Stimulated activated naive CD8-positive, alpha-beta T cell treated with anti-CD3 and anti-CD28 coated beads, Interleukin-15, amount 100 ng/mL, for 72 hours (primary cell): Measurements from ENCODE around the gene PDE4D.
"Not testable (repeated sequence)": the region's sequence is repeated elsewhere in the genome, so short reads cannot be mapped to it uniquely, and the experiment has no call there.

Source experiments
- ATAC-seq: fragments of 150-1000 bp; cut with Tn5 transposase; 2 replicates; pipeline ENCODE4 v1.10.0; 2021; ENCODE audit warnings: mild to moderate bottlenecking, moderate library complexity
- DNase-seq, 2 donors: peaks; one replicate each; pipeline ENCODE4 v3.0.0; 2021 to 2022
- H3K27ac Mint-ChIP-seq, 2 donors: one replicate each; pipeline ENCODE4 v1.8.0; 2022; ENCODE audit warnings: mild to moderate bottlenecking in 2 of 2, mixed read lengths in 2 of 2, moderate library complexity in 2 of 2
- H3K27me3 Mint-ChIP-seq: one replicate; pipeline ENCODE4 v1.8.0; 2022; ENCODE audit warnings: mixed read lengths
- H3K4me1 Mint-ChIP-seq: one replicate; pipeline ENCODE4 v1.8.0; 2022; ENCODE audit warnings: mild to moderate bottlenecking, mixed read lengths
- H3K4me3 Mint-ChIP-seq, 2 donors: one replicate each; pipeline ENCODE4 v1.8.0; 2022; ENCODE audit warnings: mild to moderate bottlenecking in 2 of 2, mixed read lengths in 2 of 2, moderate library complexity in 1 of 2
- H3K9me3 Mint-ChIP-seq, 2 donors: one replicate each; pipeline ENCODE4 v1.8.0; 2022; ENCODE audit warnings: mixed read lengths in 2 of 2

PDE4D gene

GRCh38 chr5:59698207-59699178, 195.0 kb downstream of the PDE4D start:
- ATAC-seq (no peak), DNase-seq (no peak)
- Mint-ChIP-seq H3K4me3 (no peak overlapping the region), H3K4me1 (no peaks in the 10 kb centered on the region), H3K27ac (no peak overlapping the region), H3K27me3 (peaks cover 11% of the 10 kb centered on the region), H3K9me3 (no peaks in the 10 kb centered on the region)

GRCh38 chr5:59694411-59694810, 199.1 kb downstream of the PDE4D start:
- ATAC-seq (no peak), DNase-seq (no peak)
- Mint-ChIP-seq H3K9me3 (no peaks in the 10 kb centered on the region), H3K27me3 (no peaks in the 10 kb centered on the region), H3K27ac (no peak overlapping the region), H3K4me1 (no peaks in the 10 kb centered on the region), H3K4me3 (no peak overlapping the region)

- H3K27ac Mint-ChIP-seq, result peak overlapping the region in 1 of 2 donors; percentile 34
- no peak overlapping the region for H3K4me3 Mint-ChIP-seq
- H3K4me1 Mint-ChIP-seq, result no peaks in the 10 kb centered on the region
- no peaks in the 10 kb centered on the region for H3K9me3 Mint-ChIP-seq
- DNase-seq (no peak), ATAC-seq (no peak)
- no peaks in the 10 kb centered on the region for H3K27me3 Mint-ChIP-seq
Observed at GRCh38 chr5:59693492-59694309, 199.8 kb downstream of the PDE4D start.

- no peak for ATAC-seq
- H3K27me3 Mint-ChIP-seq, result peaks cover 12% of the 10 kb centered on the region
- H3K9me3 Mint-ChIP-seq, result no peaks in the 10 kb centered on the region
Observed at GRCh38 chr5:59685793-59686192, 207.7 kb downstream of the PDE4D start.

GRCh38 chr5:59685191-59685530, 208.4 kb downstream of the PDE4D start:
- no peak for ATAC-seq
- H3K4me1 Mint-ChIP-seq, result no peaks in the 10 kb centered on the region
- H3K27me3 Mint-ChIP-seq, result peaks cover 12% of the 10 kb centered on the region
- no peak overlapping the region for H3K27ac Mint-ChIP-seq
- no peak overlapping the region for H3K4me3 Mint-ChIP-seq
- H3K9me3 Mint-ChIP-seq, result no peaks in the 10 kb centered on the region
- no peak for DNase-seq

More at GRCh38 chr5:59685793-59686192, 207.7 kb downstream of the PDE4D start:
- H3K4me1 Mint-ChIP-seq, result no peaks in the 10 kb centered on the region
- no peak for DNase-seq
- H3K27ac Mint-ChIP-seq, result no peak overlapping the region
- H3K4me3 Mint-ChIP-seq, result no peak overlapping the region

GRCh38 chr5:59684388-59685190, 208.9 kb downstream of the PDE4D start:
- Mint-ChIP-seq H3K27ac (no peak overlapping the region), H3K27me3 (peaks cover 12% of the 10 kb centered on the region), H3K4me3 (no peak overlapping the region), H3K9me3 (no peaks in the 10 kb centered on the region), H3K4me1 (no peaks in the 10 kb centered on the region)
- no peak for ATAC-seq
- DNase-seq, result no peak

- no peak for DNase-seq
- Mint-ChIP-seq H3K4me3 (no peak overlapping the region), H3K9me3 (no peaks in the 10 kb centered on the region), H3K27ac (no peak overlapping the region), H3K27me3 (peaks cover 11% of the 10 kb centered on the region), H3K4me1 (no peaks in the 10 kb centered on the region)
- no peak for ATAC-seq
Observed at GRCh38 chr5:59683311-59683710, 210.2 kb downstream of the PDE4D start.

- Mint-ChIP-seq H3K27ac (no peak overlapping the region), H3K4me1 (no peaks in the 10 kb centered on the region), H3K9me3 (no peaks in the 10 kb centered on the region), H3K4me3 (no peak overlapping the region), H3K27me3 (peaks cover 3% of the 10 kb centered on the region)
- no peak for DNase-seq
- ATAC-seq, result no peak
Observed at GRCh38 chr5:59682542-59682941, 211.0 kb downstream of the PDE4D start.

- Mint-ChIP-seq H3K4me3 (no peak overlapping the region), H3K27ac (no peak overlapping the region), H3K27me3 (no peaks in the 10 kb centered on the region), H3K9me3 (no peaks in the 10 kb centered on the region), H3K4me1 (no peaks in the 10 kb centered on the region)
- ATAC-seq, result no peak
- no peak for DNase-seq
Observed at GRCh38 chr5:59678943-59679342, 214.6 kb downstream of the PDE4D start.

GRCh38 chr5:59674763-59675162, 218.8 kb downstream of the PDE4D start:
- H3K27ac Mint-ChIP-seq, result no peak overlapping the region
- H3K9me3 Mint-ChIP-seq, result no peaks in the 10 kb centered on the region

GRCh38 chr5:59673438-59674058, 220.0 kb downstream of the PDE4D start:
- no peak for DNase-seq
- Mint-ChIP-seq H3K4me1 (no peaks in the 10 kb centered on the region), H3K4me3 (no peak overlapping the region), H3K27ac (no peak overlapping the region), H3K9me3 (no peaks in the 10 kb centered on the region), H3K27me3 (peaks cover 5% of the 10 kb centered on the region)
- ATAC-seq, result no peak

More at GRCh38 chr5:59674763-59675162, 218.8 kb downstream of the PDE4D start:
- ATAC-seq, result no peak
- Mint-ChIP-seq H3K4me1 (no peaks in the 10 kb centered on the region), H3K27me3 (no peaks in the 10 kb centered on the region), H3K4me3 (no peak overlapping the region)
- DNase-seq, result no peak

- no peak overlapping the region for H3K27ac Mint-ChIP-seq
- H3K4me1 Mint-ChIP-seq, result peaks cover 8% of the 10 kb centered on the region
- DNase-seq, result no peak
- H3K4me3 Mint-ChIP-seq, result no peak overlapping the region
- H3K27me3 Mint-ChIP-seq, result peaks cover 8% of the 10 kb centered on the region
- H3K9me3 Mint-ChIP-seq, result no peaks in the 10 kb centered on the region
- no peak for ATAC-seq
Observed at GRCh38 chr5:59666440-59667068, 227.0 kb downstream of the PDE4D start.

- not testable (repeated sequence) for H3K27ac Mint-ChIP-seq
Observed at GRCh38 chr5:59665832-59666203, 227.7 kb downstream of the PDE4D start.

GRCh38 chr5:59665086-59665831, 228.3 kb downstream of the PDE4D start:
- Mint-ChIP-seq H3K4me3 (no peak overlapping the region), H3K4me1 (peaks cover 11% of the 10 kb centered on the region), H3K27ac (no peak overlapping the region), H3K27me3 (peaks cover 8% of the 10 kb centered on the region), H3K9me3 (no peaks in the 10 kb centered on the region)
- DNase-seq (no peak), ATAC-seq (no peak)

More at GRCh38 chr5:59665832-59666203, 227.7 kb downstream of the PDE4D start:
- DNase-seq, H3K27me3 Mint-ChIP-seq, H3K9me3 Mint-ChIP-seq, H3K4me3 Mint-ChIP-seq, ATAC-seq: not testable (repeated sequence)
- peaks cover 11% of the 10 kb centered on the region for H3K4me1 Mint-ChIP-seq
